Esophagus squamous epithelium (tissue), 4 donors: ENCODE measurements around the gene KL.

Experiments used
- CTCF ChIP-seq, 6 experiments: fragments of 450-650 bp in 4 of 6; fragments of 200-600 bp in 2 of 6; sonication (generic) in 2 of 6; IDR thresholded peaks; one replicate each; pipeline ENCODE4 v1.5.1; 2016 to 2019; ENCODE audit warnings: antibody characterized with exemption in 6 of 6, mild to moderate bottlenecking in 4 of 6, moderate library complexity in 4 of 6
- POLR2A ChIP-seq, 4 donors: fragments of 450-650 bp; IDR thresholded peaks; one replicate each; pipeline ENCODE4 v1.6.1; 2017; ENCODE audit warnings: antibody characterized with exemption in 4 of 4, mild to moderate bottlenecking in 4 of 4, moderate library complexity in 3 of 4

DNA sequence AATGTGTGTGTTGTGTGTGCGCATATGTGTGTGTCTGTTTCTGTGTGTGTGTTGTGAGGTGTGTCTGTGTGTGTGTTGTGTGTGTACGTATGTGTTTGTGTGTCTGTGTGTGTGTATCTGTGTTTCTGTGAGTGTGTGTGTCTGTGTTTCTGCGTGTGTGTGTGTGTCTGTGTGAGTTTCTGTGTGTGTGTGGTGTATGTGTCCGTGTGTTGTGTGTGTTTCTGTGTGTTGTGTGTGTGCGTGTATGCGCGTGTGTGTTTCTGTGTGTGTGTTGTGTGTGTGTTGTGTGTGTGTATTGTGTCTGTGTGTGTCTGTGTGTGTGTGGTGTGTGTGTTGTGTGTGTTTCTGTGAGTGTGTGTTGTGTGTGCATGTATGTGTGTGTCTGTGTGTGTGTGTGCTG is 38.9 kb upstream of the KL start:
- no peak for TF ChIP-seq CTCF (IDR thresholded peaks at IDR 0.05)
- no peak for TF ChIP-seq POLR2A (IDR thresholded peaks at IDR 0.05)
